Lower lobe of right lung (tissue), 2 donors: ENCODE measurements around the gene GPC6. TPM values are rescaled to one million over a fixed set of nuclear protein-coding genes. Genes with fewer than 3 reads are reported as not detected.

Experiments used
- ATAC-seq, 2 donors: fragments of 200-7000 bp; cut with Tn5 transposase; one replicate each; pipeline ENCODE4 v1.9.1; 2020 to 2022; ENCODE audit warnings: mild to moderate bottlenecking in 2 of 2, moderate library complexity in 2 of 2
- DNase-seq: peaks from one replicate; pipeline ENCODE4 v3.0.0-alpha.2; 2020
- H3K27ac ChIP-seq: fragments of 200-600 bp; one replicate; pipeline ENCODE4 v1.8.0; 2022
- H3K27me3 ChIP-seq: fragments of 200-600 bp; one replicate; pipeline ENCODE4 v1.8.0; 2022; ENCODE audit warnings: low read depth
- H3K36me3 ChIP-seq: fragments of 200-600 bp; one replicate; pipeline ENCODE4 v1.8.0; 2022; ENCODE audit warnings: mild to moderate bottlenecking
- H3K4me1 ChIP-seq: fragments of 200-600 bp; one replicate; pipeline ENCODE4 v1.8.0; 2022
- H3K4me3 ChIP-seq: fragments of 200-600 bp; one replicate; pipeline ENCODE4 v1.8.0; 2022; ENCODE audit warnings: mild to moderate bottlenecking
- H3K9me3 ChIP-seq: fragments of 200-600 bp; one replicate; pipeline ENCODE4 v1.8.0; 2022
- CTCF ChIP-seq: fragments of 200-600 bp; IDR thresholded peaks from one replicate; pipeline ENCODE4 v1.8.0; 2022; ENCODE audit warnings: antibody characterized with exemption, mild to moderate bottlenecking
- intact Hi-C: fragments of 100-400 bp; cut with DNase I; formaldehyde crosslinking; loops from one replicate; pipeline ENCODE4 v1.11.0; 2022
- total RNA-seq: library from RNA; stranded (reverse); fragmentation: NEBNext Ultra II Directional; extraction: Animal tissue kit (Norgen Biotek cat#: 25700); gene quantifications from one replicate; pipeline ENCODE4 v1.2.1, GENCODE V29; 2021
- donor health status: DM: no; HTN: yes; CAD: no; lungs with severe emphysema.

GPC6 gene
- total RNA-seq, 1 donor from 2014 or later = 5.5 TPM

GRCh38 chr13:93307136-93307535 is 80.5 kb downstream of the GPC6 start:
- no peak for TF ChIP-seq CTCF
- intact Hi-C loops = no loop called here
- Histone ChIP-seq H3K4me3 (no peak overlapping the region), H3K4me1 (no peaks in the 10 kb centered on the region), H3K27me3 (no peaks in the 10 kb centered on the region), H3K27ac (no peak overlapping the region), H3K36me3 (no peaks in the 10 kb centered on the region), H3K9me3 (no peaks in the 10 kb centered on the region)
- ATAC-seq = no peak
- no peak for DNase-seq

GRCh38 chr13:93307651-93308050 is 81.0 kb downstream of the GPC6 start:
- Histone ChIP-seq H3K27me3 (no peaks in the 10 kb centered on the region), H3K27ac (no peak overlapping the region), H3K36me3 (no peaks in the 10 kb centered on the region), H3K4me3 (no peak overlapping the region), H3K9me3 (no peaks in the 10 kb centered on the region), H3K4me1 (no peaks in the 10 kb centered on the region)
- intact Hi-C loops = no loop called here
- no peak for ATAC-seq
- TF ChIP-seq CTCF = no peak
- DNase-seq = no peak

- no peak for TF ChIP-seq CTCF
- Histone ChIP-seq H3K36me3 (no peaks in the 10 kb centered on the region), H3K4me3 (no peak overlapping the region), H3K27ac (no peak overlapping the region), H3K27me3 (no peaks in the 10 kb centered on the region), H3K9me3 (no peaks in the 10 kb centered on the region), H3K4me1 (no peaks in the 10 kb centered on the region)
- intact Hi-C loops = no loop called here
- DNase-seq (no peak), ATAC-seq (peak; percentile 39 to 40)
Observed at GRCh38 chr13:93309886-93310523, 83.4 kb downstream of the GPC6 start.

GRCh38 chr13:93316841-93317240 is 90.2 kb downstream of the GPC6 start:
- no peaks in the 10 kb centered on the region for H3K36me3 ChIP-seq
- intact Hi-C loops = no loop called here
- TF ChIP-seq CTCF = no peak
- no peaks in the 10 kb centered on the region for H3K27me3 ChIP-seq
- H3K4me3 ChIP-seq = no peak overlapping the region
- no peaks in the 10 kb centered on the region for H3K9me3 ChIP-seq
- H3K4me1 ChIP-seq = no peaks in the 10 kb centered on the region
- no peak overlapping the region for H3K27ac ChIP-seq
- no peak for ATAC-seq
- DNase-seq = no peak

GRCh38 chr13:93318534-93319254 is 92.1 kb downstream of the GPC6 start:
- intact Hi-C loops = no loop called here
- peak in 1 of 2 donors; percentile 39 for ATAC-seq

More at GRCh38 chr13:93318534-93319254, 92.1 kb downstream of the GPC6 start:
- no peaks in the 10 kb centered on the region for H3K27me3 ChIP-seq
- TF ChIP-seq CTCF = no peak
- H3K27ac ChIP-seq = no peak overlapping the region
- H3K9me3 ChIP-seq = no peaks in the 10 kb centered on the region
- DNase-seq = no peak
- no peak overlapping the region for H3K4me3 ChIP-seq
- no peaks in the 10 kb centered on the region for H3K4me1 ChIP-seq
- no peaks in the 10 kb centered on the region for H3K36me3 ChIP-seq
